Measurements from ENCODE around the gene METTL15.
"Not testable (repeated sequence)": the region's sequence is repeated elsewhere in the genome, so short reads cannot be mapped to it uniquely, and the experiment has no call there.

DNA sequence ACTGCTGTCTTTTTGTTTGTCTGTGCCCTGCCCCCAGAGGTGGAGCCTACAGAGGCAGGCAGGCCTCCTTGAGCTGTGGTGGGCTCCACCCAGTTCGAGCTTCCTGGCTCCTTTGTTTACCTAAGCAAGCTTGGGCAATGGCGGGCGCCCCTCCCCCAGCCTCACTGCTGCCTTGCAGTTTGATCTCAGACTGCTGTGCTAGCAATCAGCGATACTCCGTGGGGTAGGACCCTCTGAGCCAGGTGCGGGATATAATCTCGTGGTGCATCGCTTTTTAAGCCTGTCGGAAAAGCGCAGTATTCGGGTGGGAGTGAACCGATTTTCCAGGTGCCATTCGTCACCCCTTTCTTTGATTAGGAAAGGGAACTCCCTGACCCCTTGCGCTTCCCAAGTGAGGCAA lies 269.9 kb downstream of the METTL15 start:
- TF ChIP-seq CTCF (IDR thresholded peaks at IDR 0.05; ENCODE audit: low read length); EZH2 (optimal IDR thresholded peaks at IDR 0.05; ENCODE audit: low read depth, low read length): not testable (repeated sequence)

All from MM.1S (cell line).